Prostate gland (tissue), 2 donors: Measurements from ENCODE around the gene GALM.

ENCODE experiments used
- CTCF ChIP-seq, 4 experiments: fragments of 200-600 bp in 2 of 4; fragments of 450-650 bp in 2 of 4; sonication (generic) in 2 of 4; IDR thresholded peaks; 1 replicate in 3 of 4; 2 replicates in 1 of 4; pipeline ENCODE4 v1.5.1; 2016 to 2019; ENCODE audit warnings: antibody characterized with exemption in 4 of 4, mild to moderate bottlenecking in 2 of 4, moderate library complexity in 2 of 4
- POLR2A ChIP-seq: fragments of 450-650 bp; IDR thresholded peaks from one replicate; pipeline ENCODE4 v1.6.1; 2016; ENCODE audit warnings: antibody characterized with exemption, mild to moderate bottlenecking

- no peak for TF ChIP-seq CTCF (IDR thresholded peaks at IDR 0.05)
- no peak for TF ChIP-seq POLR2A
Observed at GRCh38 chr2:38629684-38630083, 36.2 kb upstream of the GALM start.
